H1 (cell line): Measurements from ENCODE around the gene NMNAT3. TPM values are rescaled to one million over a fixed set of nuclear protein-coding genes. Genes with fewer than 3 reads are reported as not detected.

Source experiments
- CTCF ChIA-PET: fragments of 300-600 bp; sonication (Branson Sonifier 250); formaldehyde crosslinking; loops from one replicate; lab custom pipeline; 2021; ENCODE audit not compliant: partially characterized antibody; lab: Charles Lee
- POLR2A ChIA-PET: fragments of 300-600 bp; sonication (Branson Sonifier 250); formaldehyde crosslinking; loops from one replicate; lab custom pipeline; 2021; ENCODE audit warnings: inconsistent platforms; ENCODE audit not compliant: partially characterized antibody; lab: Charles Lee
- DNase-seq, 2 experiments: peaks; one replicate each; pipeline versions ENCODE4 v3.0.0 to v3.0.0-alpha.2; 2010 to 2022; ENCODE audit warnings: low spot score in 2 of 2, low read depth in 1 of 2, mixed read lengths in 1 of 2
- FAIRE-seq: peaks from 2 replicates; lab custom pipeline; 2011; peaks lifted over from hg19 to GRCh38; lab: Jason Lieb, UNC
- H2AFZ ChIP-seq: 2 replicates; pipeline ENCODE4 v1.8.1; 2012; ENCODE audit warnings: low read length, inconsistent platforms
- H2AK5ac ChIP-seq: 2 replicates; pipeline ENCODE4 v1.6.1; 2013; ENCODE audit warnings: low read depth, low read length
- H2BK120ac ChIP-seq: replicated peaks from 2 replicates; pipeline ENCODE3; 2013; ENCODE audit warnings: low read depth, low read length, inconsistent platforms
- H2BK12ac ChIP-seq: 2 replicates; pipeline ENCODE4 v1.6.1; 2013; ENCODE audit warnings: low read depth, low read length
- H2BK15ac ChIP-seq: 2 replicates; pipeline ENCODE4 v1.6.1; 2013; ENCODE audit warnings: low read length
- H2BK20ac ChIP-seq: 2 replicates; pipeline ENCODE4 v1.6.1; 2013; ENCODE audit warnings: low read length
- H2BK5ac ChIP-seq: 2 replicates; pipeline ENCODE4 v1.6.1; 2013; ENCODE audit warnings: low read depth, low read length
- H3K14ac ChIP-seq: 2 replicates; pipeline ENCODE4 v1.6.1; 2013; ENCODE audit warnings: inconsistent platforms; ENCODE audit not compliant: insufficient read length
- H3K18ac ChIP-seq: 2 replicates; pipeline ENCODE4 v1.6.1; 2013; ENCODE audit warnings: low read length; ENCODE audit errors: extremely low read depth
- H3K23ac ChIP-seq: 2 replicates; pipeline ENCODE4 v1.6.1; 2013; ENCODE audit warnings: inconsistent platforms; ENCODE audit not compliant: insufficient read length
- H3K23me2 ChIP-seq: 2 replicates; pipeline ENCODE4 v1.6.1; 2013; ENCODE audit warnings: low read depth, low read length
- H3K27ac ChIP-seq: 2 replicates; pipeline ENCODE4 v1.6.1; 2011; ENCODE audit warnings: low read depth, low read length, inconsistent platforms
- H3K27me3 ChIP-seq, 4 experiments: replicated peaks in 1 of 4; 1 replicate in 1 of 4; 2 replicates in 3 of 4; pipeline versions ENCODE4 v1.6.1 to v1.8.1; 2011 to 2013; ENCODE audit warnings: low read length in 3 of 4, mild to moderate bottlenecking in 3 of 4, inconsistent platforms in 2 of 4, mixed read lengths in 2 of 4, moderate library complexity in 1 of 4; ENCODE audit not compliant: control insufficient read depth in 3 of 4, insufficient read depth in 3 of 4; ENCODE audit errors: extremely low read depth in 1 of 4
- H3K36me3 ChIP-seq, 4 experiments: 2 replicates each; pipeline versions ENCODE4 v1.6.1 to v1.8.1; 2011 to 2013; ENCODE audit warnings: mild to moderate bottlenecking in 4 of 4, low read length in 3 of 4, moderate library complexity in 2 of 4, control low read depth in 1 of 4, inconsistent platforms in 1 of 4; ENCODE audit not compliant: insufficient read depth in 4 of 4, control insufficient read depth in 2 of 4
- H3K4ac ChIP-seq: replicated peaks from 2 replicates; pipeline ENCODE3; 2013; ENCODE audit warnings: low read length, low read depth, mixed read lengths, inconsistent platforms; ENCODE audit not compliant: insufficient read length
- H3K4me1 ChIP-seq, 4 experiments: replicated peaks in 1 of 4; 1 replicate in 1 of 4; 2 replicates in 3 of 4; pipeline versions ENCODE4 v1.6.1 to v1.8.1; 2011 to 2013; ENCODE audit warnings: low read length in 3 of 4, inconsistent platforms in 2 of 4, mixed read lengths in 1 of 4; ENCODE audit not compliant: insufficient read depth in 4 of 4, control insufficient read depth in 3 of 4
- H3K4me2 ChIP-seq, 2 experiments: 2 replicates each; pipeline versions ENCODE4 v1.6.1 to v1.8.1; 2011 to 2013; ENCODE audit warnings: low read depth in 2 of 2, low read length in 2 of 2, control low read depth in 1 of 2, inconsistent platforms in 1 of 2, mild to moderate bottlenecking in 1 of 2; ENCODE audit not compliant: insufficient read depth in 1 of 2
- H3K4me3 ChIP-seq, 4 experiments: fragments of 200-600, 300-600 bp in 1 of 4; sonication (generic), shearing (Covaris generic), sonication (Bioruptor Twin) in 1 of 4; 2 replicates each; pipeline versions ENCODE4 v1.5.1 to v1.8.1; 2011 to 2016; ENCODE audit warnings: low read length in 4 of 4, low read depth in 3 of 4, control low read depth in 2 of 4, inconsistent platforms in 2 of 4, mild to moderate bottlenecking in 2 of 4, mixed read lengths in 1 of 4, moderate library complexity in 1 of 4; ENCODE audit not compliant: insufficient read depth in 2 of 4; ENCODE audit errors: extremely low read depth in 1 of 4
- H3K56ac ChIP-seq: replicated peaks from 2 replicates; pipeline ENCODE3; 2013; ENCODE audit warnings: low read depth, mild to moderate bottlenecking, mixed read lengths, low read length, inconsistent platforms; ENCODE audit not compliant: insufficient read length
- H3K79me1 ChIP-seq: 2 replicates; pipeline ENCODE4 v1.6.1; 2013; ENCODE audit warnings: low read depth, low read length, control low read depth
- H3K79me2 ChIP-seq, 2 experiments: 2 replicates each; pipeline versions ENCODE4 v1.6.1 to v1.8.1; 2012 to 2013; ENCODE audit warnings: low read length in 2 of 2, mild to moderate bottlenecking in 2 of 2, inconsistent platforms in 1 of 2; ENCODE audit not compliant: insufficient read depth in 2 of 2, control insufficient read depth in 1 of 2
- H3K9ac ChIP-seq, 4 experiments: replicated peaks in 1 of 4; 1 replicate in 1 of 4; 2 replicates in 3 of 4; pipeline versions ENCODE4 v1.6.1 to v1.8.1; 2011 to 2013; ENCODE audit warnings: low read depth in 3 of 4, low read length in 3 of 4, control low read depth in 2 of 4, mild to moderate bottlenecking in 2 of 4, moderate library complexity in 2 of 4, inconsistent platforms in 1 of 4; ENCODE audit errors: extremely low read depth in 1 of 4
- H3K9me3 ChIP-seq, 2 experiments: 2 replicates each; pipeline versions ENCODE4 v1.6.1 to v1.8.1; 2012 to 2013; ENCODE audit warnings: mild to moderate bottlenecking in 2 of 2, moderate library complexity in 2 of 2, control low read depth in 1 of 2, inconsistent platforms in 1 of 2, low read depth in 1 of 2, low read length in 1 of 2, mixed read lengths in 1 of 2; ENCODE audit not compliant: insufficient read depth in 2 of 2
- H4K20me1 ChIP-seq, 2 experiments: replicated peaks in 1 of 2; 2 replicates each; pipeline versions ENCODE3 to v1.8.1; 2011 to 2013; ENCODE audit warnings: inconsistent platforms in 2 of 2, low read length in 2 of 2, mild to moderate bottlenecking in 1 of 2; ENCODE audit not compliant: insufficient read depth in 2 of 2, control insufficient read depth in 1 of 2
- H4K5ac ChIP-seq: 2 replicates; pipeline ENCODE4 v1.6.1; 2013; ENCODE audit warnings: low read length, low read depth, mixed read lengths, inconsistent platforms; ENCODE audit not compliant: insufficient read length
- H4K8ac ChIP-seq: 2 replicates; pipeline ENCODE4 v1.8.0; 2013; ENCODE audit warnings: mild to moderate bottlenecking, moderate library complexity, low read length, inconsistent platforms; ENCODE audit not compliant: insufficient read depth; ENCODE audit errors: extremely low read depth
- H4K91ac ChIP-seq: replicated peaks from 2 replicates; pipeline ENCODE3; 2013; ENCODE audit warnings: low read length, mixed read lengths, inconsistent platforms; ENCODE audit not compliant: insufficient read length
- CBX5 ChIP-seq: fragments of 300-800, 300-1000 bp; sonication (generic); IDR thresholded peaks from 2 replicates; pipeline ENCODE4 v1.7.1; 2016; ENCODE audit warnings: antibody characterized with exemption, low read length, low read depth
- HDAC6 ChIP-seq: IDR thresholded peaks from one replicate; pipeline ENCODE4 v1.7.1; 2012; ENCODE audit warnings: low read depth, mild to moderate bottlenecking, inconsistent platforms, low read length, moderate library complexity
- JUN ChIP-seq: IDR thresholded peaks from 2 replicates; pipeline ENCODE4 v1.6.1; 2011; ENCODE audit warnings: low read depth, mild to moderate bottlenecking, improper control_type of control experiment, low read length
- NRF1 ChIP-seq: IDR thresholded peaks from 2 replicates; pipeline ENCODE4 v1.6.1; 2011; ENCODE audit warnings: mild to moderate bottlenecking, low read depth, low read length, improper control_type of control experiment
- TAF7 ChIP-seq: optimal IDR thresholded peaks from 2 replicates; pipeline ENCODE3; 2011; ENCODE audit warnings: low read depth, mild to moderate bottlenecking, inconsistent platforms, low read length, moderate library complexity, borderline replicate concordance
- ZNF274 ChIP-seq: IDR thresholded peaks from 2 replicates; pipeline ENCODE4 v1.7.0; 2012; ENCODE audit warnings: low read length, borderline replicate concordance; ENCODE audit errors: extremely low read depth
- WGBS, 2 experiments: shearing (Covaris generic) in 1 of 2; methylation state at CpG; one replicate each; pipeline versions ENCODE4 v1.1.6 to v1.1.7; 2013 to 2015; ENCODE audit warnings: low lambda C conversion rate in 2 of 2, mixed read lengths in 2 of 2, inconsistent platforms in 1 of 2, low coverage in 1 of 2, missing lambda C conversion rate in 1 of 2; ENCODE audit not compliant: insufficient replicate concordance in 2 of 2, insufficient coverage in 1 of 2, insufficient read length in 1 of 2; ENCODE audit errors: extremely low coverage in 1 of 2, missing lambda C conversion rate in 1 of 2; 5-methylcytosine and 5-hydroxymethylcytosine counted together
- polyA plus RNA-seq, 7 experiments: library from polyadenylated mRNA; depleted of rRNA in 3 of 7; stranded (reverse) in 5 of 7; unstranded in 2 of 7; fragments of >200 nt in 5 of 7; fragments of 200-250 nt in 2 of 7; gene quantifications; 1 replicate in 5 of 7; 2 replicates in 1 of 7; 4 replicates in 1 of 7; pipeline versions ENCODE4 v1.2.1 to v1.2.3, GENCODE V29; 2011 to 2013; ENCODE audit warnings: missing spikeins in 2 of 7, mixed read lengths in 2 of 7
- total RNA-seq: library from RNA; stranded (reverse); fragmentation: NEBNext Ultra II Directional; extraction: Animal tissue kit (Norgen Biotek cat#: 25700); gene quantifications from 2 replicates; pipeline ENCODE4 v1.2.1, GENCODE V29; 2021

NMNAT3 gene
- total and polyA plus RNA-seq, 2 of the 8 experiments (the other 6 are each of a cell fraction or from before 2014, with no cell fraction given): 4.2 to 4.3 TPM

- Histone ChIP-seq H3K23me2 (no peaks in the 10 kb centered on the region; the same call in 1 of the 2 replicates), H2BK20ac (no peak overlapping the region), H4K8ac (no peak overlapping the region), H2BK5ac (no peak overlapping the region), H4K91ac (no peak overlapping the region), H3K14ac (no peak overlapping the region), H3K79me1 (no peaks in the 10 kb centered on the region), H3K18ac (no peak overlapping the region), H3K27ac (no peak overlapping the region), H3K9me3 (no peaks in the 10 kb centered on the region), H4K5ac (no peak overlapping the region), H2AFZ (no peak overlapping the region), H3K23ac (no peak overlapping the region), H3K4me3 (no peak overlapping the region), H3K4me1 (no peaks in the 10 kb centered on the region), H3K4ac (no peak overlapping the region), H3K9ac (no peak overlapping the region), H2BK15ac (no peak overlapping the region), H3K79me2 (no peaks in the 10 kb centered on the region), H2BK12ac (no peak overlapping the region), H3K27me3 (no peaks in the 10 kb centered on the region), H3K56ac (no peak overlapping the region), H3K36me3 (no peaks in the 10 kb centered on the region), H2BK120ac (no peak overlapping the region), H4K20me1 (no peaks in the 10 kb centered on the region), H3K4me2 (no peak overlapping the region), H2AK5ac (no peak overlapping the region)
- CTCF ChIA-PET: interaction anchor here (0.6 to 0.8 kb wide), 2 partner anchors 54 to 551 kb away, joined by 3 read pairs; no protein-coding TSS in a partner anchor
- TF ChIP-seq CBX5 (no peak), JUN (no peak), TAF7 (no peak), ZNF274 (no peak), NRF1 (no peak), HDAC6 (no peak)
- 90% methylated on average over 3 of the region's 3 CpGs; no CpG with 5 or more reads in 1 of the 2 experiments for WGBS, 2 experiments
- FAIRE-seq (no peak), DNase-seq (no peak)
- POLR2A ChIA-PET: no interaction called here
Measured at GRCh38 chr3:139620438-139620837, 57.3 kb downstream of the NMNAT3 start.
